Choroid plexus epithelial cell (primary cell): ENCODE data around the gene GUCY1A2.

Experiments
- DNase-seq: peaks from one replicate; pipeline ENCODE4 v3.0.0-alpha.2; 2010; ENCODE audit warnings: low read depth
- H3K4me3 ChIP-seq: 2 replicates; pipeline ENCODE4 v1.5.1; 2011; ENCODE audit warnings: low read depth, mild to moderate bottlenecking, control low read depth, low read length, moderate library complexity
- CTCF ChIP-seq: conservative IDR thresholded peaks from 2 replicates; pipeline ENCODE4 v1.5.1; 2011; ENCODE audit warnings: low read depth, mild to moderate bottlenecking, control low read depth, inconsistent platforms, low read length, moderate library complexity

The GUCY1A2 gene

GRCh38 chr11:106852779-106853178, 165.5 kb downstream of the GUCY1A2 start:
- no peak for TF ChIP-seq CTCF
- no peak overlapping the region for H3K4me3 ChIP-seq
- DNase-seq = no peak

GRCh38 chr11:106848526-106848925, 169.8 kb downstream of the GUCY1A2 start:
- TF ChIP-seq CTCF = no peak
- H3K4me3 ChIP-seq = no peak overlapping the region
- no peak for DNase-seq

- no peak for TF ChIP-seq CTCF
- no peak overlapping the region for H3K4me3 ChIP-seq
These were observed 176.1 kb downstream of the GUCY1A2 start for GRCh38 chr11:106842134-106842533.

GRCh38 chr11:106840947-106841346, 177.3 kb downstream of the GUCY1A2 start:
- no peak for TF ChIP-seq CTCF
- no peak for DNase-seq
- H3K4me3 ChIP-seq = no peak overlapping the region

More at GRCh38 chr11:106842134-106842533, 176.1 kb downstream of the GUCY1A2 start:
- no peak for DNase-seq

- no peak overlapping the region for H3K4me3 ChIP-seq
- no peak for TF ChIP-seq CTCF
- DNase-seq = no peak
These were observed 178.1 kb downstream of the GUCY1A2 start for GRCh38 chr11:106840146-106840545.

GRCh38 chr11:106834567-106834966, 183.7 kb downstream of the GUCY1A2 start:
- TF ChIP-seq CTCF = no peak
- DNase-seq = no peak
- H3K4me3 ChIP-seq = no peak overlapping the region

GRCh38 chr11:106828976-106829375, 189.3 kb downstream of the GUCY1A2 start:
- TF ChIP-seq CTCF = no peak
- H3K4me3 ChIP-seq = no peak overlapping the region
- DNase-seq = no peak
